Measurements from ENCODE around the gene MAP7D1.
A peak's percentile ranks its signal among the peaks of the same experiment; 100 is the strongest.

Gene MAP7D1

DNA sequence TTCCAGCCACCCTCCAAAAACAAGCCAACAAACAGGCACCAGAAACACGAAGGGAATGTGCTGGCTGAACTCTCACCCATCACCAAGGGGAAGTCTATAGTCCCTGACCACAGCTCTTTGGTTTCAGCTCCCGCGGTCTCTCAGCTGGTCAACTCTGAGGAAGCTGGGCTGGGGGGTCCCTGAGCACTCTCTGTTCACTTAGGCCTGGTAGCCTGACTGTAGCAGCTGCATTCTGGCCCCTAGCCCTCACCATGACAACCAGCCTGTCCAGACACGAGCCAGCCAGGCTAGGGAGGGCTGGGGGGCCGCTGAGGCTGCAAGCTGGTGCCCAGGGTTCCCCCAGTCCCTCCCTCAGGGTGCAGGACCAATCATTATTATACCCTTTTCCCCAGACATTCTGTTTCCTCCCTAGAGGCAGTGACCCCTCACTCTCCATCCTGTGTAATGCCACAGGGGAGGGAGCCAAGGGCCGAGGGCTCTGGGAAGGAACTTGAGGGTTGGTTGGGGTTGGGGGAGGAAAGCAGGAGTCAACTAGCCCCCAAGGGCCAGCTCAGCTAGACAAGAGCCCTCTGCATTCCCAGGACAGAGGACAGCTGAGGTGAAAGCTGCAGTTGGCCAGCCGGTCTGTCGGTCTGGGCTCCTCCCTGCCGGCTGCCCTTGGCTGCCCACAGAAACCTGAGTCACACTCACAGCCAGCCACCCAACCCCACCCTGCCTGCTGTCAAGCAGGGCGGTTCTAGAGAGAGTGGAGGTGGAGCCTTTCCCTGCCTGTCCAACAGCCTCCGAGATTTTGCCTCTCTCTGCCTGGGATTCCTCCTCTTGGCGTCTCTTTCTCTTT, 5.4 kb upstream of the MAP7D1 start:
- H3K4me3 ChIP-seq, result peak overlapping the region; percentile 58

DNA sequence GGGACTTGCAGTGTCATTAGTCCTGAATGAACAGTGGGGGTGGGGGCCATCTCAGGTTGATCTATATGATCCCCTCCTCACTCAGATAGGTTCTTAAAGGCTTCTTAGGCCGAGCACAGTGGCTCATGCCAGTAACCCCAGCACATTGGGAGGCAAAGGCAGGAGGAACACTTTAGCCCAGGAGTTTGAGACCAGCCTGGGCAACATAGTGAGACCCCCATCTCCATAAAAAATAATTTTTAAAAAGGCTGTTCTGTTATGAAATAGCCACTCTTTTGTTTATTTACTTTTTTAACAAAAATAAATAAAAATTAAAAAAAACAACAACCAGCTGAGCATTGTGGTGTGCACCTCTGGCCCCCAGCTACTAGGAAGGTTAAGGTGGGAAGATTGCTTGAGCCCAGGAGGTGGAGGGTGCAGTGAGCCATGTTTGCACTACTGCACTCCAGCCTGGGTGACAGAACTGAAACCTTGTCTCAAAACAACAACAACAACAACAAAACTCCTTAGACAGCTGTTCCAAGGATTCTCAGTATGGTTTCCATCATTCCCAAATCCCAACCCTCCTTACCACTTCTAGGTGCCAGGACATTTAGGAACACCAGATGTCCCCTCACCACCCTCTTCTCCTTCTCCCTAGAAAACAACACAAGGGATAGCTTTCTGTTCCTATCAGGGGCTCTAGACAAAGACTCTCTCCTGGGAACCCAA, 4.7 kb upstream of the MAP7D1 start:
- TF ChIP-seq, protein P1, sequence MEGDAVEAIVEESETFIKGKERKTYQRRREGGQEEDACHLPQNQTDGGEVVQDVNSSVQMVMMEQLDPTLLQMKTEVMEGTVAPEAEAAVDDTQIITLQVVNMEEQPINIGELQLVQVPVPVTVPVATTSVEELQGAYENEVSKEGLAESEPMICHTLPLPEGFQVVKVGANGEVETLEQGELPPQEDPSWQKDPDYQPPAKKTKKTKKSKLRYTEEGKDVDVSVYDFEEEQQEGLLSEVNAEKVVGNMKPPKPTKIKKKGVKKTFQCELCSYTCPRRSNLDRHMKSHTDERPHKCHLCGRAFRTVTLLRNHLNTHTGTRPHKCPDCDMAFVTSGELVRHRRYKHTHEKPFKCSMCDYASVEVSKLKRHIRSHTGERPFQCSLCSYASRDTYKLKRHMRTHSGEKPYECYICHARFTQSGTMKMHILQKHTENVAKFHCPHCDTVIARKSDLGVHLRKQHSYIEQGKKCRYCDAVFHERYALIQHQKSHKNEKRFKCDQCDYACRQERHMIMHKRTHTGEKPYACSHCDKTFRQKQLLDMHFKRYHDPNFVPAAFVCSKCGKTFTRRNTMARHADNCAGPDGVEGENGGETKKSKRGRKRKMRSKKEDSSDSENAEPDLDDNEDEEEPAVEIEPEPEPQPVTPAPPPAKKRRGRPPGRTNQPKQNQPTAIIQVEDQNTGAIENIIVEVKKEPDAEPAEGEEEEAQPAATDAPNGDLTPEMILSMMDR (IDR thresholded peaks at IDR 0.05), result no peak
- Histone ChIP-seq H3K27ac (peak overlapping the region; percentile 92 to 98), H3K4me3 (no peak overlapping the region)
- no peak for DNase-seq (ENCODE audit: low spot score)

More for the DNA sequence above, 5.4 kb upstream of the MAP7D1 start:
- peak; percentile 98 for DNase-seq (ENCODE audit: low spot score)
- TF ChIP-seq, protein P1 (IDR thresholded peaks at IDR 0.05), result no peak
- peak overlapping the region; percentile 92 to 98 for H3K27ac ChIP-seq

GRCh38 chr1:36151845-36152203, 4.1 kb upstream of the MAP7D1 start:
- peak overlapping the region; percentile 92 to 98 for H3K27ac ChIP-seq
- H3K4me3 ChIP-seq, result no peak overlapping the region
- DNase-seq (ENCODE audit: low spot score), result no peak
- TF ChIP-seq, protein P1 (IDR thresholded peaks at IDR 0.05), result no peak

DNA sequence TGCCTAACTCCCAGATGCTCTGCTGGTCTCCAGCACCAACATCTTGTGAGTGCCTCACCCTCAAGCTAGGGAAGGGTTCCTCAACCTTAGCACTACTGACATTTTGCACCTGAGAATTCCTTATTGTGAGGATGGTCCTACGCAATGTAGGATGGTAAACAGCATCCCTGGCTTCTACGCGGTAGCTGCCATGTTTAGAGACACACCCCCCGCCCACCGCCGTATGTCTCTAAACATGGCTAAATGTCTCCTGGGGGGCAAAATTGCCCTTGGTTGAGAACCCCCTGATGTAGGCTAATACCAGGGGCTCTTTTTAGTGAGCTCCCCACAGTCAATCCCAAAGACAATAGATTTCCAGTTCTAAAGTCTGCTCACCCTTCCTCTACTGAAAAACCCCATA, 2.5 kb upstream of the MAP7D1 start:
- Histone ChIP-seq H3K4me3 (no peak overlapping the region), H3K27ac (peak overlapping the region in 1 of 2 donors; percentile 44)
- TF ChIP-seq, protein P1 (IDR thresholded peaks at IDR 0.05), result no peak
- DNase-seq (ENCODE audit: low spot score), result no peak

GRCh38 chr1:36154335-36154734, 1.6 kb upstream of the MAP7D1 start:
- no peak for DNase-seq (ENCODE audit: low spot score)
- TF ChIP-seq, protein P1 (IDR thresholded peaks at IDR 0.05), result no peak
- Histone ChIP-seq H3K4me3 (no peak overlapping the region), H3K27ac (peak overlapping the region; percentile 97 to 99)

- no peak for DNase-seq (ENCODE audit: low spot score)
- TF ChIP-seq, protein P1 (IDR thresholded peaks at IDR 0.05), result no peak
- Histone ChIP-seq H3K4me3 (peak overlapping the region; percentile 99), H3K27ac (peak overlapping the region; percentile 97 to 99)
These were observed 1.1 kb upstream of the MAP7D1 start for GRCh38 chr1:36154765-36155407.

Data from coronary artery (tissue), 2 donors.